ENCODE measurements around the gene KCNIP4.

DNA sequence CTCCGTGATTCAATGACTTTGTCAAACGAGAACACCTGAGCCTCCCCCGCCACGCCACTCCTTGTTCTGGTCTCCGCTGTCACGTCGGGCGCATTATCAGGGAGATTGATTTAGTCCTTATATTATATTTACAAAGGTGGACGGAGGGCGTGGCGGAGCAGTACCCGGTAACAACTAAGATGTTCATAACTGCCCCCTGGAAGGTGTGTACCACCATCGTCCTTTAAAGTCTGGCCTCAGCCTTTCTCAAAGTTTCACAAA is 964.1 kb downstream of the KCNIP4 start:
- no peak for TF ChIP-seq CTCF (IDR thresholded peaks at IDR 0.05)
- no peak for TF ChIP-seq EZH2phosphoT487 (IDR thresholded peaks at IDR 0.05)
- TF ChIP-seq EZH2 (IDR thresholded peaks at IDR 0.05): no peak
